DMS153 treated with DMSO at 0.1 percent for 48 hours (cell line): ENCODE measurements around the gene KIAA1755.
"Not testable (repeated sequence)": the region's sequence is repeated elsewhere in the genome, so short reads cannot be mapped to it uniquely, and the experiment has no call there.

Source experiments
- DNase-seq: peaks from one replicate; lab custom pipeline; 2025; ENCODE audit not compliant: unreplicated experiment; lab: John Stamatoyannopoulos, UW

Gene KIAA1755

DNA sequence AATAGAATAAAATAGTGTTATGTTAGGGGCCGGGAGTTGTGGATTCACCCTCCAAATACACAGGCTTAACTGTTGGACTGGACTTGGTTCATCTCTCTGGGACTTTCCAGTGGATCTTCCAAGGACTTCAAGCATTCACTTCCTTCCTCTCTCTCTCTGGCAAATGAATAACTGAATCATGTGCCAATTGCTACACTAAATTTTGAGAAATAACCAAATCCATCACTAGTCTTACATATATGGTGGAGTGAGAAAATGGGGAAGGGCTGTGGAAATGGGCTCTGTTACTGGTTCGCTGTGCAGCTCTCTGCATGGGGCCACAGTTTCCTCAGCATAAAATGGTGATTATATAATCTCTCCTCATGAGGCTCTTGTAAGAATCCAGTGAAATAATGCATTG, 6.8 kb upstream of the KIAA1755 start:
- no peak for DNase-seq

DNA sequence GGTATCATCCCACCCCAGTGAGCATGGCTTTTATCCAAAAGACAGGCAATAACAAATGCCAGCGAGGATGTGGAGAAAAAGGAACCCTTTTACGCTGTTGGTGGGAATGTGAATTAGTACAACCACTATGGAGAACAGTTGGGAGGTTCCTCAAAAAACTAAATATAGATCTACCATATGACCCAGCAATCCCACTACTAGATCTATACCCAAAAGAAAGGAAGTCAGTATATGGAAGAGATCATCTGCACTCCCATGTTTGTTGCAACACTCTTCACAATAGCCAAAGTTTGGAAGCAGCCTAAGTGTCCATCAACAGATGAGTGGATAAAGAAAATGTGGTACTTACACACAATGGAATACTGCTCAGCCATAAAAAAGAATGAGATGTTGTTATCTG, 5.9 kb upstream of the KIAA1755 start:
- DNase-seq, result no peak

DNA sequence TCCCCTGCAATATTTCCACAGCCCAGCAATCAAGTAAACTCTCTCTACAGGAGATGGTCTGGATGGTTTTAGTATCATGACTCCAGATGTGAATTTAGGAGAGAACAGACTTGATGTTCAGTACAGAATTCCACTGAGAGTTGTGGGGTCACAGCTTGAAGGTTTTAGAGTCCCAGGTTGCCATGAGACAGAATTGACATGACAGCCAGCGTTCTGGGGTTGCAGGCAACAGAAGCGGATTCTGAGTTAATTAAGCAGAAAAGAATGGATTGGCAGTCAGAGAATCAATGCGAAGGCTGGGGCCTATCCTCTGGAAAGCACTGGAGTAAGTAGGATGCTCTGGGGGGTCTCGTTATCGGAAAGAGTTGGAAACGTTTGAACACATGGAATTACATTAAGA, 2.4 kb upstream of the KIAA1755 start:
- DNase-seq, result no peak

DNA sequence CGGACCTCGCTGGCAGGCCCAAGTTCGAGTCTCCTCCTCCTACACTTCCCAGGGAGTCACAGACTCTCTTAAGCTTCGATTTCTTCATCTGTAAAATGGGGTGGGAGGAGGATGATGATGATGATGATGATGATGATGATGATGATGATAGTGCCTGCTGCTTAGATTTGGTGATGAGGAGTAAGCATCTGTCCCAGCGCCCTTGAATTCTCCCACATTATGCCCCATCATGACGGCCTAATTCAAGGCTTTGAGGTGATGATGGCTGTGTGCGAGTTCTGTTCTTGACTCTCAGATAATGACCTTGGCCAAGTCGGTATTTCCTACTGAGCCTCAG, 487 bp upstream of the KIAA1755 start:
- DNase-seq, result no peak

DNA sequence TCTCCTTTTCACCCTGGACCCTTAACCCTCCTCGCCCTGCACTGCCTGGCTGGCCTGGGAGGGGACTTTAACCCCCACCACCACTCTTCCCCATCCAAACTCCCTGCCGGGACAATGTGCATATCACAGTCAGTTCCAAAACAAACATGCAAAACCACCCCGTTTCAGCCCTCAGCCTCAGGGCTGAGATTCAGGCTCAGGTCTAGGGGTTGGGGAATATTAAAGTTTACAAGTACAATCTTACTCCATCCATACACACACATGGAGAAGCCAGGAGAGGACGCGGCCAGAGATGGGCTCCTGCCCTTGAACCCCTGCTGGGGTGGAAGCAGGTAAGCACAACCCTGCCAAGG, 534 bp downstream of the KIAA1755 start:
- no peak for DNase-seq

DNA sequence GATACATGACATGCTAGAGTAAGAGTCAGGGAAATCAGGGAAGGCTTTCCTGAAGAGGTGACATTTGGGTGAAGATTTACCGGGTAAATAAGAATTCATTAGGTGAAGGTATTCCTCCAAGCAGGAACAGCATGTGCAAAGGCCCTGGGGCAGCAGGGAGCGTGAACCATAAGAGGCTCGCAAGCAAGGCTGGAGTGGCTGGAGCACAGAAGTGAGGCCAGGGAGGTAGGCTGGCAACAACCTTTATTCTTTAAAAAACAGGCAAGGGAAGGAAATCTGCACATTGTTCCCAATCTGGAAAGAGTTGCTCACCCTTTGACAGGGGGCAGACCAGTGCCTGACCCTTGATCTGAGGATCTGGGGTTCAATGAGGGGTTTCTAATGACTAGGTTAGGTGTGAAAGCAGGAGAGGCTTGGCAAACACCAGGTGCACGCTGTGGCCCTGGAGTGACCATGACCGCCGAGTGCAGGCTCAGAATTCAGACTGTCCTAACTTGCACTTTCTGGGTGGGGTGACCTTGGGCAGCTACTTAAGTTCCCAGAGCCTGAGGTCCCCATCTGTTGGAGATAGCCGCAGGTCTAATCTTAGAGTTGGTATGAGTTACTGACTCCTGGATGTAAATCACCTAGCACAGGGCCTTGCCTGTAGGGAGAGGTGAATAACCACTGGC, 1.9 kb downstream of the KIAA1755 start:
- no peak for DNase-seq

DNA sequence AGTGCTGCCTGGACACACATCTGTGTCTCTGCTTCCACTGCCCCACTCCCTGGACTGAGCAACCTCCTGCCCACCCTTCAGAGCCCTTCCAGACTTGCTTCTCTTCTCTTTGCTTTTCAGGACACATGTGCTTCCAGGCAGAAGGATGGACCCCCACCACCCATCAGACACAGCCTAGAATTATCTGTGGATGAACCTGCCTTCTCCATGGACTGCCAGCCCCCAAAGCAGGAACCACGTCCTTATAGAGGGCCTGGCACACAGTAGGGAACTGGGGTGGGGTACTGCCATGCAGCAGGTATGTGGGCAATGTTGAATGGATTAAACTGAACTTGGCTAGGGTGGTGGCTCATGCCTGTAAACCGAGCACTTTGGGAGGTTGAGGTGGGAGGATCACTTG, 3.6 kb downstream of the KIAA1755 start:
- DNase-seq, result no peak

DNA sequence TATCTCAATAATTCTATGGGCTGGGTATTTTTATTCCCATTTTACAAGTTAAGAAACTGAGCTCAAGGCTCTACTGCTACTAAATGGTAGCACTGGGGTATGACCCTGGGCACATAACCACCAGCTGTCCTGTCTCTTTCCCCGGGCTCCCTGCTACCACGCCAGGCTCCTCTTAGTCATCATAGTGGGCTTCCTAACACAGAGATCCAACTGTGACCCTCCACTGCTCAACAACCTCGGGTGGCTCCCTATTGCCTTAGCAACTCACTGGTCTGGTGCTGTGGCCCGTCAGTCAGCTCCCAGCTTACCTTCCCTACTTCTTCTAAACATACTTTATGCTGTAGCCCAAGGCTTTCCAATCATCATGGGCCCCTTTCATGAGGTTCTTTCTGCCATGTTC, 4.5 kb downstream of the KIAA1755 start:
- no peak for DNase-seq

DNA sequence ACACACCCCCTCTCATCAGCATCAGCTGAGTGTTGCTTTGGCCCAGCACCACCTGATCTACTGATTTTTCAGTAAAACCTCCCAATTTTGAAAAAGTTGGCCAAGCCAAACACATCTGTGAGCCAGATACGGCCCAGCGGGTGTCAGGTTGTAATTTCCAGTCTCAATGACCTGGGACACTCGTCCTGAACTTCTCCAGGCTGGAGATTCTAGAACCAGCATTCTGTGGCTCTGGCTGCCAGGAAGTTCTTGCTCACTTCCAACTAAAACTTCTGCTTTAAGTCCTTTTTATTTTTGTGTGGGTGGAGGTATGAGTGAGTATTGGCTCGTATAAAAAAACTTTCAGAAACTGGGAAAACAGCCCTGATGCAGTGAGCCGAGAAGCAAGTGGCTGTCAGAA, 5.1 kb downstream of the KIAA1755 start:
- no peak for DNase-seq

DNA sequence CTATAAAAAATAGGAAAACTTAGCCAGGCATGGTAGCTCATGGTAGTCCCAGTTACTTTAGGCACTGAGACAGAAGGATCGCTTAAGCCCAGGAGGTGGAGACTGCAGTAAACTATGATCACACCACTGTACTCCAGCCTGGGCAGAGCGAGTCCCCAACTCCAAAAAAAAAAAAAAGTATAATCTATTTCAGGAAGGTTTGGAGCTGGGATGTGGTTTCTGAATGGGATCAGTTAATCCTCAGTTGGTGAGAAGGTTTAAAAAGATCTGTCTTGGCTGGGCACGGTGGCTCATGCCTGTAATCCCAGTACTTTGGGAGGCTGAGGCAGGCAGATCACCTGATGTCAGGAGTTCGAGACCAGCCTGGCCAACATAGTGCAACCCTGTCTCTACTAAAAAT, 5.9 kb downstream of the KIAA1755 start:
- DNase-seq, result not testable (repeated sequence)

DNA sequence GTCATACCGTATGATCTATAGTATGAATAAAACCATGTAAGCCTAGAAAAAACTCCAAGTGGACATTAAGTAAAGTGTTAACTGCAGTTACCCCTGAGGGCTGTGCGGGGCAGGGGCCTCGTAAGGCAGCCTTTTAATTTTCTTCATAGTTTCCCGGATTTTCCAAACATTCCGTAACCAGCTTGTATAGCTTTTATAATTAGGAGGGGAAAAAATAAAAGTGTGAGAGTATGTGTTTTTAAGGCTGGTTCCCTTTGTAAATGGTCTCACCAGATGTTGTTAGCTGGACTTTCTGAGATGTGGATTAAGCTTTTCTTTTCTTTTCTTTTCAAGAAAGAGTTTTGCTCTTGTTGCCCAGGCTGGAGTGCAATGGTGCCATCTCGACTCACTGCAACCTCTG, 7.0 kb downstream of the KIAA1755 start:
- DNase-seq, result no peak

DNA sequence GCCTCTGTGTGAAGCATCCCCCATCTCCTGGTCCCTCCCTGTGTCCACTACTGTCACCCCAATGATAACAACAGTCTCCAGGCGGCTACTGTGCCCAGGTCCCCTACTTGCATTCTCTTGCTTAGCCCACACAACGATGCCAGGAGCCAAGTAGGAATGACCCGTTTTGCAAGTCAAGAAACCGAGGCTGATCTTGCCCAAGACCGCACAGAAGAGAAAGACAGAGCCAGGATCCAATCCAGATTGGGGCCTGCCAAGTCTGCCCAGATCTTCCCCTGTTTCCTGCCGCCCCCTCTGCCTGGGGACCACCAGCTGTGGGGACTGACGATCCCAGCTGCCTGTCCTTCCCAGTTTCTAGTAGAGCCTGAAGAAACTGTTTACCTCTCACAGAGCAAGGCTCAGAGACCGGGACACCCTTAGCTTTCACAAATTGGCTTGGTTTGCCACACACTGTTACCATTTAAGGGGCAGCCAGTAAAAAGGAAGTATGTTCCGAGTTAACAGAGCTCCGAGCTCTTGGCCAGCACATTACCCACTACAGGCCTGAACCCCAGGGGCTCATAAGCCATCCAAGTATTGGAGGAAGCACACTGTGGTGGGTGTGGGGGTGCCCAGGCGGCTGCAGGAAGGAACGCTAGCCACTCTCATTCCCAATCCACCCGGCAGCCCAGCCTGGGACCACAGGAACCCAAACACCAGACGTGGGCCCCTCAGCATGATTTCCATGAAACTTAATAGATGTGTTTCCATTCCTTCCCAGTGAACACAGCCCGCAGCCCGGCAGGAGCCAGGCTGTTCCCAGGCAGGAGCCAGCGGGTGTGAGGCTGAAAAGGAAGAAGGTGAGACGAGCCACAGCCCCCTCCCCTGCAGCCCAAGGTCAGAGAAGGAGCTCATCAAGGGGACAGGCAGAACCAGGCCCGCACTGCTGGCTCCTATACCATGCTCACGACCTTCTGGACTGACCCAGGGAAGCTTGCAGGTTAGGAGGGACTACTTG, 7.9 kb downstream of the KIAA1755 start:
- no peak for DNase-seq

DNA sequence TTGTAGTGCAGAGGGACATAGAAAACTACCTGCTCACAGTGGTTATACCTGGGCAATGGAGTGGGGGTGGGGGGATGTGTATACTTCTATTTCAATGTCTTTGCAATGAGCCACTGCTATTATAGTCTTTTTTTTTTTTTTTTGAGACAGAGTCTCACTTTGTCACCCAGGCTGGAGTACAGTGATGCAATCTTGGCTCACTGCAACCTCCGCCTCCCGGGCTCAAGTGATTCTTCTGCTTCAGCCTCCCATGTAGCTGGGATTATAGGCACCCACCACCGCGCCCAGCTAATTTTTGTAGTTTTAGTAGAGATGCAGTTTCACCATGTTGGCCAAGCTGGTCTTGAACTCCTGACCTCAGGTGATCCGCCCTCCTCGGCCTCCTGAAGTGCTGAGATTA, 9.1 kb downstream of the KIAA1755 start:
- DNase-seq, result not testable (repeated sequence)

DNA sequence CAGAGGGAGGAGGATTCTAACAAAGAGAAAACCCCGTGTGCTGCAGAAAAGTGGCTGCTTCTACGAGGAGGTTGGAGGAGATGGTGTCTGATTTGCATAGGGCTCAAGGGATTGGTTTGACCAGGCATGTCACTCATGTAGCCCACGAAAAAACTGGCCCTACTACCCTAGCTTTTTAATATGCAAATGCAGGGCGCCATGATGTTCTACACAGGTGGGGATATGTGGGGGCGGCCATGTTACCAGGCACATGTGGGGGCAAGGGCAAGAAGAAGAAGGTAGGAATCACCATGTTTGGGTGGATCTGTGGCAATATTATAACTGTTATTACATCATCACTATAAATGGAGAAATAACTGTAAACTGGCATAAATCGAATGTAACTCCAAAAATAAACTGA, 9.9 kb downstream of the KIAA1755 start:
- DNase-seq, result no peak

DNA sequence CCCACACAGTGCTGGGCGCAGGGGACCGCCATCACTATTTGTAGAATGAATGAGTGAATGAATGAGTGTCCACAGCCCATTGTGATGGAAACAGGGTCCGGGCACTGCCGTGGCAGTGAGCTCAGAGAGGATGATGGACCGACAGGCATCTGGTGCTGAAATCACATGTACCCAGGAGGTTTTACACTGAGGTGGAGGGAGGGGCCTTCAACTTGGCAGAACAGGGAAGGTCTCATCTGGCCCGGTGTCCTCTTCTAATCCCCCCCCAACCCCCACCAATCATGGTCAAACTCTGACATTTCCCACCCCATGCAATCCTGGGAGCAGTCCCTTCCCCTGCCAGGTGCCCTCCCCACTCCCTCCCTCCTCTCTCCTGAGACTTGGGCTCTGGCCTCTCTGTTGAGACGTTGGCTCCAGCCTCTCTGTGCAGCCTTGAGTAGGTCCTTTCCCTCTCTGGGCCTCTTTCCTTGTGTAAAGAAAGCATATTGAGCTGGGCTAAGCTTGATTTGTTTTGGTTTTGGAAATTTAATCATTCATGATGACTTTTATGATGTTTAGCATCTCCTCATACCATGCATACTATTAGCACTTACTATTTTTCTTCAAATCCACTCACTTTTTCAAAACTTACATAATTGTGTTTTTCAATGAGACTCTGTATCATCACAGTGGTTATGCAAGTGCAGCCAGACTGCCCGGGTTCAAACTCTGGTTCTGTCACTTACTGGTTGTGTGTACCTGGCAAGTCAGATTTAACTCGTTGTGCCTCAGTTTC, 10.8 kb downstream of the KIAA1755 start:
- DNase-seq, result no peak

DNA sequence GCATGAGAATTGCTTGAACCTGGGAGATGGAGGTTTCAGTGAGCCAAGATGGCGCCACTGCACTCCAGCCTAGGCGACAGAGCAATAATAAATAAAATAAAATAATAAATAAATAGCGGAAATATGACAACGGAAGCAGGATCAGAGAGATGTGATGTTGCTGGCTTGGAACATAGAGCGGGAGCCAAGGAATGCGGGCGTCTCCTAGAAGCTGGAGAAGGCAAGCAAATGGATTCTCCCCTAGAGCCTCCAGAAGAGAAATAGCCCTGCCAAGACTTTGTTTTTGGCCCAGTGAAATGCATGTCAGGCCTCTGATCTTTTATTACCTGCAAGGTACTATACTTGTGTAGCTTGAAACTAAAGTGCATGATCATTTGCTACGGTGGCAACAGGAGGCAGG, 12.4 kb downstream of the KIAA1755 start:
- no peak for DNase-seq

DNA sequence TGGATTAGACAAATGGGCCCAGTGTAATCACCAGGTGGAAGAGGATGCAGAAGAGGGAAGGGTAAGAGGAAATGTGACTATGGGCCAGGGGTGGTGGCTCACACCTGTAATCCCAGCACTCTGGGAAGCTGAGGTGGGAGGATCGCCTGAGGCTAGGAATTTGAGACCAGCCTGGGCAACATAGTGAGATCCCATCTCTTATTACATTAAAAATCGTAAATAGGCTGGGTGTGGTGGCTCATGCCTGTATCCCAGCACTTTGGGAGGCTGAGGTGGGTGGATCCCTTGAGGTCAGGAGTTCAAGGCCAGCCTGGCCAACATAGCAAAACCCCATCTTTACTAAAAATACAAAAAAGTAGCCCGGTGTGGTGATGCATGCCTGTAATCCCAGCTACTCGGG, 12.8 kb downstream of the KIAA1755 start:
- not testable (repeated sequence) for DNase-seq

DNA sequence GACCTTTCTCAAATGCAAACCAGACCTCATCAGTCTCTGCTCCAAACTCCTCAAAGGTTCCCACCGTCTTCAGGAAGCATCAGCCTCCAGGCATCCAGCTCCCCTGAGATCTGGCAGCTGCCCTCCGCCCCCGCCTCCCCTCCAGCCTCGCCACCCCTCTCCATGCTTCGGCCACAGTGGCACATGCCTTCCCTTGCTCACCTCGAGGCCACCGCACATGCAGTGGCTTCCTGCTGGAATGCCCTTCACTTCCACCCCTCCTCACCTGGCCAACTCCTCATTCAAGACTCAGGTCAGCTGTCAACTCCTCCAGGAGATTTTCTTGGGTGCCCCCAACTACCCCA, 13.4 kb downstream of the KIAA1755 start:
- no peak for DNase-seq

DNA sequence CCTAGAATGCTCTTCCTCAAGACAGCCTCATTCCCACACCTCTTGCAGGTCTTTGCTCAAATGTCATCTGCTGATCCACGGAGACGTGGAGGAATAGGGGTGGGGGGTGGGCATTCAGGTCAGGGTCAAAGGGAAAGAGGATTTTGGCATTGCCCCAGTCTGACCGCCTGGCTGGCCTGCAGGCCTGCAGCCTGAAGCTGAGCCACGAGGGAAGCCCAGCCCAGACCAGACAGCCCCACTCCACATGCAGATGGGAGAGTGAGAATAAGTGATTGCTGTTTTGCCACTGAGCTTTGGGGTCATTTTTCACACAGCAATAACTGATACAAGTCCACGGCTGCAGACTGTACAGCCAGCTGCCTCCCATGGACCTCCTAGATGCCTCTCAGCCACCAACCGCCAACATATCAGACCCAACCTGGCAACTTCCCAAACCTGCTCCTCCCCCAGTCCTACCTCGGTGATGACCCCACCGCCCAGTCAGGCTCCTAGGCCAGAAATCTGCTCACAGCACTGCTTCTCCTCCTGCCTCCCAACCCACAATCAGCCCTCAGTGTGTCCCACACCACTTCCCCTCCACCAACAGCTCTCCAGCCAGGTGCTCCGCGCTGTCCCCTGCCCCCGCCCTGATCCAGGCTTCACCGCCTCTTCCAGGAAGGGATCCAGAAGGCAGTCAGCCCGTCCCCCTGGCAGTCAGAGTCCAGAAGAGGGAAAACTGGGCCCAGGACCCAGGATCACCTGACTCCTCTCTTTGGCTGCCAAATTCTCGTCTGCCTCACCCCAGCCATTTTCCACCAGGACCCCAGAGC, 14.0 kb downstream of the KIAA1755 start:
- no peak for DNase-seq

DNA sequence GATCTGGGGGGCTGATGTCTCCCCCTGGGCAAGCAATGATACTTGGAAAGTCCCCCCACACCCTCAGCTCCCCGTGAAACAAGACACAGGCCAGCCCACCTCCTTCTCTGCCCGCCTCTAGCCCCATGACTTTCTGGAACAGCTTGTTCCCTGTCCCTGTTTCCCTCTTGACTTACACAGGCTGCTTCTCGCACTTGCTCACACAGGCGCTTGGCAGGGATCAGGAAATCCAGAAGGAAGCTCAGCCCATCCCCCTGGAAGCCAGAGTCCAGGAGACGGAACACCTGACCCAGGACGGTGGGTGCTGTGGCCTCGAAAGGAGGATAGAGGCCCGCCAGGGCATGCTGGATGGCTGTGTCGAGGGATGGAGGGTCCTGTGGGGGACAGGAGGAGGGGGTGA, 14.8 kb downstream of the KIAA1755 start:
- DNase-seq, result no peak

DNA sequence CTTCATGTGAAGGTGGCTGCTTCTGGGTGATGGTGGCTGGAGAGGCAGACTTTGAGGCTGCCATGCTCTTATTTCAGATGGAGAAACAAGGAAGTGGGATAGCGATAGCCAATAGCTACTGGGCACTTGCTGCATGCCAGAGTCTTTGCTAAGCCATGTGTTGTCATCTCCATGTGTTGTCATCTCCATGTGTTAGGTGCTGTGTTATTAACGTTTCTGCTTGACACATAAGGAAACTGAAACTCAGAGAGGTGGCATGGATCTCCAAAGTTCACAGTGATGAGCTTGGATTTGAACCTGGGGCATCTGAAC, 16.9 kb downstream of the KIAA1755 start:
- no peak for DNase-seq
